ENCODE data around the gene AGTRAP. TPM values are rescaled to one million over a fixed set of nuclear protein-coding genes. Genes with fewer than 3 reads are reported as not detected.

The AGTRAP gene
- total and polyA plus RNA-seq, 9 of the 15 experiments (the other 6 are each of a cell fraction or from before 2014, with no cell fraction given): 26.8 to 105 (median 57.5) TPM

DNA sequence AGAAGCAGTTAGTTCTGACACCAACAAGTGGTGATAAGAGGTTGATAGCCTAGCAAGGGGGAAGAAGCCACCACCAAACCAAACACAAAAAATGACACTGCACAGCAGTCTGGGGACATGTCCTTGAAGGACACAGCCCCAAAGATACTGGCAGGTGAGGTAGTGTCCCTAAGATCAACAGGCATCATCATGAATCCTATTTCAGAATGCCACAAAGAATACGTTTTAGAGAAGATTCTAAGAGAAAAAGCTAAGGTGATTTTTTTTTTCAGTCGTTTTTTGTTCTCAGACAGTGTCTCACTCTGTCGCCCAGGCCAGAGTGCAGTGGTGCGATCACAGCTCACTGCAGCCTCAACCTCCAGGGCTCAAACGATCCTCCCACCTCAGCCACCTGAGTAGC, 50.2 kb downstream of the AGTRAP start:
- ChIA-PET POLR2A (interaction anchor here (0.6 to 5.4 kb wide), 8 partner anchors 10 to 123 kb away, joined by 3 to 115 read pairs (median 8); no protein-coding TSS in a partner anchor), CTCF (ENCODE audit: low intra/inter-chr PET ratio) (no interaction called here)
- no peak overlapping the region for H2AFZ ChIP-seq (ENCODE audit: low read depth, low read length)
- no peak overlapping the region for H3K4me3 ChIP-seq
- H3K4me2 ChIP-seq (ENCODE audit: insufficient read depth, low read length): no peak overlapping the region; the same call in 1 of the 2 replicates
- peaks cover 9% of the 10 kb centered on the region; the same call in 2 of the 3 replicates for H3K79me2 ChIP-seq (ENCODE audit: control insufficient read depth, insufficient read depth, low read length)
- peak; percentile 86 for FAIRE-seq
- 17% methylated on average over 5 of the region's 5 CpGs for WGBS (ENCODE audit: insufficient coverage, low coverage, missing lambda C conversion rate)
- peak; percentile 10 for ATAC-seq
- no peaks in the 10 kb centered on the region for H4K20me1 ChIP-seq (replicated peaks; ENCODE audit: control insufficient read depth, insufficient read depth, low read length)
- peaks cover 36% of the 10 kb centered on the region; the same call in 2 of the 3 replicates for H3K36me3 ChIP-seq (ENCODE audit: control insufficient read depth, insufficient read depth, low read length)
- H3K9ac ChIP-seq (ENCODE audit: insufficient read depth in 1 of 2, low read depth in 2 of 2, low read length in 2 of 2): peak overlapping the region in 1 of 2 experiments; percentile 51; a peak in 2 of 4 replicates
- peak in 1 of 4 experiments; percentile 71 for DNase-seq (ENCODE audit: extremely low read depth in 1 of 4, low spot score in 3 of 4)
- in situ Hi-C loops (cut with MboI) (no loop called here), intact Hi-C loops (cut with micrococcal nuclease) (no loop called here)
- no peaks in the 10 kb centered on the region for H3K9me3 ChIP-seq (replicated peaks; ENCODE audit: control insufficient read depth, insufficient read depth, low read depth, low read length)
- BruUV-seq (replicated peaks): no TSS peak
- H3K27ac ChIP-seq (ENCODE audit: extremely low read depth, low read depth, low read length): peak overlapping the region; percentile 80
- no peaks in the 10 kb centered on the region for H3K27me3 ChIP-seq (ENCODE audit: control insufficient read depth in 2 of 2, insufficient read depth in 2 of 2, low read length in 2 of 2)
- peaks cover 55 to 76% of the 10 kb centered on the region in 2 experiments for H3K4me1 ChIP-seq (replicated peaks in 1 of 2; ENCODE audit: control insufficient read depth in 2 of 2, insufficient read depth in 2 of 2, low read length in 2 of 2)
- no peaks in the 10 kb centered on the region for H3K9me1 ChIP-seq (ENCODE audit: control insufficient read depth, insufficient read depth, low read length)
- no peak for TF ChIP-seq ZNF644 (tag; IDR thresholded peaks at IDR 0.05; ENCODE audit: low read depth)
- no peak for TF ChIP-seq RBM39 (optimal IDR thresholded peaks at IDR 0.05; ENCODE audit: low read depth, low read length)
- TF ChIP-seq, protein P1, sequence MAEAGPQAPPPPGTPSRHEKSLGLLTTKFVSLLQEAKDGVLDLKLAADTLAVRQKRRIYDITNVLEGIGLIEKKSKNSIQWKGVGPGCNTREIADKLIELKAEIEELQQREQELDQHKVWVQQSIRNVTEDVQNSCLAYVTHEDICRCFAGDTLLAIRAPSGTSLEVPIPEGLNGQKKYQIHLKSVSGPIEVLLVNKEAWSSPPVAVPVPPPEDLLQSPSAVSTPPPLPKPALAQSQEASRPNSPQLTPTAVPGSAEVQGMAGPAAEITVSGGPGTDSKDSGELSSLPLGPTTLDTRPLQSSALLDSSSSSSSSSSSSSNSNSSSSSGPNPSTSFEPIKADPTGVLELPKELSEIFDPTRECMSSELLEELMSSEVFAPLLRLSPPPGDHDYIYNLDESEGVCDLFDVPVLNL (CRISPR knock-in tag; IDR thresholded peaks at IDR 0.05; ENCODE audit: low read depth): no peak
- TF ChIP-seq, protein P2, sequence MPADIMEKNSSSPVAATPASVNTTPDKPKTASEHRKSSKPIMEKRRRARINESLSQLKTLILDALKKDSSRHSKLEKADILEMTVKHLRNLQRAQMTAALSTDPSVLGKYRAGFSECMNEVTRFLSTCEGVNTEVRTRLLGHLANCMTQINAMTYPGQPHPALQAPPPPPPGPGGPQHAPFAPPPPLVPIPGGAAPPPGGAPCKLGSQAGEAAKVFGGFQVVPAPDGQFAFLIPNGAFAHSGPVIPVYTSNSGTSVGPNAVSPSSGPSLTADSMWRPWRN (IDR thresholded peaks at IDR 0.05; ENCODE audit: low read depth): no peak
- TF ChIP-seq SIX5 (IDR thresholded peaks at IDR 0.05; ENCODE audit: borderline replicate concordance in 1 of 2, insufficient read depth in 1 of 2, low read depth in 1 of 2, low read length in 2 of 2): no peak
- no peak for TF ChIP-seq BRF1 (IDR thresholded peaks at IDR 0.05; ENCODE audit: borderline replicate concordance, extremely low read depth, insufficient read length)
- peak; percentile 52; the same call in 1 of the 2 replicates for TF ChIP-seq SMAD4 (CRISPR knock-in tag; conservative IDR thresholded peaks at IDR 0.05)
- TF ChIP-seq, protein P3, sequence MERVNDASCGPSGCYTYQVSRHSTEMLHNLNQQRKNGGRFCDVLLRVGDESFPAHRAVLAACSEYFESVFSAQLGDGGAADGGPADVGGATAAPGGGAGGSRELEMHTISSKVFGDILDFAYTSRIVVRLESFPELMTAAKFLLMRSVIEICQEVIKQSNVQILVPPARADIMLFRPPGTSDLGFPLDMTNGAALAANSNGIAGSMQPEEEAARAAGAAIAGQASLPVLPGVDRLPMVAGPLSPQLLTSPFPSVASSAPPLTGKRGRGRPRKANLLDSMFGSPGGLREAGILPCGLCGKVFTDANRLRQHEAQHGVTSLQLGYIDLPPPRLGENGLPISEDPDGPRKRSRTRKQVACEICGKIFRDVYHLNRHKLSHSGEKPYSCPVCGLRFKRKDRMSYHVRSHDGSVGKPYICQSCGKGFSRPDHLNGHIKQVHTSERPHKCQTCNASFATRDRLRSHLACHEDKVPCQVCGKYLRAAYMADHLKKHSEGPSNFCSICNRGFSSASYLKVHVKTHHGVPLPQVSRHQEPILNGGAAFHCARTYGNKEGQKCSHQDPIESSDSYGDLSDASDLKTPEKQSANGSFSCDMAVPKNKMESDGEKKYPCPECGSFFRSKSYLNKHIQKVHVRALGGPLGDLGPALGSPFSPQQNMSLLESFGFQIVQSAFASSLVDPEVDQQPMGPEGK (CRISPR knock-in tag; IDR thresholded peaks at IDR 0.05; ENCODE audit: borderline replicate concordance): no peak
- TF ChIP-seq, protein P4, sequence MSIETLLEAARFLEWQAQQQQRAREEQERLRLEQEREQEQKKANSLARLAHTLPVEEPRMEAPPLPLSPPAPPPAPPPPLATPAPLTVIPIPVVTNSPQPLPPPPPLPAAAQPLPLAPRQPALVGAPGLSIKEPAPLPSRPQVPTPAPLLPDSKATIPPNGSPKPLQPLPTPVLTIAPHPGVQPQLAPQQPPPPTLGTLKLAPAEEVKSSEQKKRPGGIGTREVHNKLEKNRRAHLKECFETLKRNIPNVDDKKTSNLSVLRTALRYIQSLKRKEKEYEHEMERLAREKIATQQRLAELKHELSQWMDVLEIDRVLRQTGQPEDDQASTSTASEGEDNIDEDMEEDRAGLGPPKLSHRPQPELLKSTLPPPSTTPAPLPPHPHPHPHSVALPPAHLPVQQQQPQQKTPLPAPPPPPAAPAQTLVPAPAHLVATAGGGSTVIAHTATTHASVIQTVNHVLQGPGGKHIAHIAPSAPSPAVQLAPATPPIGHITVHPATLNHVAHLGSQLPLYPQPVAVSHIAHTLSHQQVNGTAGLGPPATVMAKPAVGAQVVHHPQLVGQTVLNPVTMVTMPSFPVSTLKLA (conservative IDR thresholded peaks at IDR 0.05): 0 out of 4 replicates have a peak, but pooled peaks of 1 of the 2 experiments have one; percentile 16
- TF ChIP-seq ZNF696 (CRISPR knock-in tag; conservative IDR thresholded peaks at IDR 0.05): peak; percentile 57; the same call in 1 of the 2 replicates
- 0 out of 2 replicates have a peak, but pooled peaks have one; percentile 43 for TF ChIP-seq PHB (CRISPR knock-in tag; IDR thresholded peaks at IDR 0.05)
- TF ChIP-seq MECOM (CRISPR knock-in tag; IDR thresholded peaks at IDR 0.05): no peak
- peak; percentile 64 for TF ChIP-seq ESRRA (IDR thresholded peaks at IDR 0.05; ENCODE audit: borderline replicate concordance, low read depth)
- no peak for TF ChIP-seq MTA3 (IDR thresholded peaks at IDR 0.05; ENCODE audit: borderline replicate concordance)
- TF ChIP-seq YBX1 (IDR thresholded peaks at IDR 0.05): no peak
- no peak for TF ChIP-seq ZNF146 (CRISPR knock-in tag; IDR thresholded peaks at IDR 0.05; ENCODE audit: unreplicated experiment)
- 0 out of 2 replicates have a peak, but pooled peaks have one; percentile 26 for TF ChIP-seq ILF3 (IDR thresholded peaks at IDR 0.05; ENCODE audit: borderline replicate concordance)
